SK-MEL-5 (cell line): ENCODE results near the gene PTMS. TPM values are rescaled to one million over a fixed set of nuclear protein-coding genes. Genes with fewer than 3 reads are reported as not detected.
"Not testable (repeated sequence)": the region's sequence is repeated elsewhere in the genome, so short reads cannot be mapped to it uniquely, and the experiment has no call there.

Experiments used
- DNase-seq: peaks from one replicate; pipeline ENCODE4 v3.0.0-alpha.2; 2016; ENCODE audit warnings: low read depth, low spot score
- in situ Hi-C: cut with HindIII; loops from 2 replicates; pipeline ENCODE4 v1.10.0; 2016; ENCODE audit warnings: low sequenced_read_pairs, high pct_unique_total_duplicates, low pct_unique_long_range_greater_than_20kb
- polyA plus RNA-seq, 2 experiments: library from polyadenylated mRNA; depleted of rRNA; stranded (reverse); fragments of >200 nt; gene quantifications; 2 replicates each; pipeline ENCODE4 v1.2.3, GENCODE V29; 2015
- total RNA-seq: library from RNA; depleted of rRNA; stranded (reverse); fragments of >200 nt; shearing (Covaris generic); gene quantifications from 2 replicates; pipeline ENCODE4 v1.2.3, GENCODE V29; 2014; rRNA removed

The PTMS gene, protein sequence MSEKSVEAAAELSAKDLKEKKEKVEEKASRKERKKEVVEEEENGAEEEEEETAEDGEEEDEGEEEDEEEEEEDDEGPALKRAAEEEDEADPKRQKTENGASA
- 88.9 and 92.6 TPM in 2 replicates for total RNA-seq
- polyA plus RNA-seq (2015; cell fraction: cytosol; rRNA removed) = 369 and 374 TPM in 2 replicates
- 73.2 and 146 TPM in 2 replicates for polyA plus RNA-seq (2015; cell fraction: nucleus; rRNA removed)

DNA sequence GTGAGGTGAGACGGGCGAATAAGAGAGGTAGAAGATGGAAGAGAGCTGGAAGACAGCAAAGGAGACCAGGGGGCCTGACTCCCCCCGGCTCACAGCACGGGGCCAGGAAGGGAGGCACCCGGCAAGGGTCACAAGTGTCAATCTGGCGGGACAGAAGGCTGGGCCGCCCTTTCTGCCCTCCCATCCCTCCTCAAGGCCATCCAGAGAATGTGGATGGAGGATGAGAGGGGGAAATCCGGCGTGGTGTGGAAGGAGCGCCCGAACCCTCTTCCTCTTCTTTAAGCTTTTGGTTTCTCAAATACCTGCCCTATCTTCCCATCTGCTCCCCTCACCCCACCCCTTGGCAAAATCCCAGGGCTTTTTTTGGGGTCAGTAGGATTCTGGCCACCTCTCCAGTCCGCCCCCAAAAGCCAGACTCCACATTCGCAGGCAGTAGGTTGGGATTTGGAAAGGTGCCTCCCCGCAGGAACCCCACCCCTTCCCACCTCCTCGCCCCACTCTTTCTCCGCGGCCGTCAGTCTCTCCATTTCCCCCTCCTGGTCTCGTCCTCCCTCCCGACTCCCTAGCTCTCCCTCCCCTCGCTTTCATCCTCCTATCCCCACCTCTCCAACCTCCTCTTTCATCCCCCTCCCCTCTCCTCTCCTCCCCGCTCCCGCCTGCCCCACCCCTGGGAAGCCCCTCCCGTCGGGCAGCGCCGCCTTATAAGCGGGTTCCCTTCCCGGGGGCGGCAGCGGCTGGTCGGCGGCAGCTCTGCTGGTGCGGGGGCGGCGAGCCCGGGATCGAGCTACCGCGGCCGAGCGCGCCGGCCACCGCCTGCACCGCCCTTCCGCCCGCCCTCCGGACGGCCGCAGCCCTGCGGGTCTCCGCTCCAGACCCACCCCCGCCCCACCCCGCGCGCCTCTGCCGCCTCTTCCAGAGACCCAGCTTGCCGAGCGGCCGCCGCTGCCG is at the start of gene PTMS:
PTMS (plus strand) TSS at position 730 of the 948 bp plus-strand sequence. CDS start 343 bp downstream, outside the sequence.
- DNase-seq = peak; percentile 74
- in situ Hi-C loops = no loop called here

DNA sequence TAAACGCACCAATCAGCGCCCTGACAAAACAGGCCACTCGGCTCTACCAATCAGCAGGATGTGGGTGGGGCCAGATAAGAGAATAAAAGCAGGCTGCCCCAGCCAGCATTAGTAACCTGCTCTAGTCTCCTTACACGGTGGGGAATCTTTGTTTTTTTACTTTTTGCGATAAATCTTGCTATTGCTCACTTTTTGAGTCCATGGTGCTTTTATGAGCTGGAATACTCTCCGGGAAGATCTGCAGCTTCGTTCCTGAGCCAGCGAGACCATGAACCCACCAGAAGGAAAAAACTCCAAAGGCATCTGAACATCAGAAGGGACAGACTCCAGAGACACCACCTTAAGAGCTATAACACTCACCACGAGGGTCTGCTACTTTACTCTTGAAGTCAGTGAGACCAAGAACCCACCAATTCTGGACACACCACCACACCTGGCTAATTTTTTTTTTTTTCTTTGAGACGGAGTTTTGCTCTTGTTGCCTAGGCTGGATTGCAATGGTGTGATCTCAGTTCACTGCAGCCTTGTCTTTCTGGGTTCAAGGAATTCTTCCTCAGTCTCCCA is 49.2 kb upstream of the PTMS start:
- DNase-seq = no peak
- in situ Hi-C loops = no loop called here

DNA sequence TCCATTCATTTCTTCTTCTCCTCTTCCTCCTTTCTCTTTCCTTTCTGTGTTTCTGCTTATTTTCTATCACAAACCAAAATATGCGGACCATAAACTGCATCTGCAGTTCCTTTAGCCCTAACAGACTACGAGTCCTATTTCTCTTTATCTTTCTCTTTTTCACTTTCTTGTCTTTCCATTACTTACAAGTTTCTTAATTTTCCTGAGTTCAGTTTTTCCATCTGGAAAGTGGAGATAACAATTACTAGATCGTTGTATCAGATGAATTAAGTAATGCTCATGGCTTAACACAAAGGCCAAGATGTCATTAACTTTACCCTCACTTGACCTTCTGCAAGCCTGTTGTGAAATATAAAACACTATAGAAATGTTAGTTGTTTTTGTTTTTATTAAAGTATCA is 43.3 kb upstream of the PTMS start:
- DNase-seq = no peak
- in situ Hi-C loops = no loop called here

DNA sequence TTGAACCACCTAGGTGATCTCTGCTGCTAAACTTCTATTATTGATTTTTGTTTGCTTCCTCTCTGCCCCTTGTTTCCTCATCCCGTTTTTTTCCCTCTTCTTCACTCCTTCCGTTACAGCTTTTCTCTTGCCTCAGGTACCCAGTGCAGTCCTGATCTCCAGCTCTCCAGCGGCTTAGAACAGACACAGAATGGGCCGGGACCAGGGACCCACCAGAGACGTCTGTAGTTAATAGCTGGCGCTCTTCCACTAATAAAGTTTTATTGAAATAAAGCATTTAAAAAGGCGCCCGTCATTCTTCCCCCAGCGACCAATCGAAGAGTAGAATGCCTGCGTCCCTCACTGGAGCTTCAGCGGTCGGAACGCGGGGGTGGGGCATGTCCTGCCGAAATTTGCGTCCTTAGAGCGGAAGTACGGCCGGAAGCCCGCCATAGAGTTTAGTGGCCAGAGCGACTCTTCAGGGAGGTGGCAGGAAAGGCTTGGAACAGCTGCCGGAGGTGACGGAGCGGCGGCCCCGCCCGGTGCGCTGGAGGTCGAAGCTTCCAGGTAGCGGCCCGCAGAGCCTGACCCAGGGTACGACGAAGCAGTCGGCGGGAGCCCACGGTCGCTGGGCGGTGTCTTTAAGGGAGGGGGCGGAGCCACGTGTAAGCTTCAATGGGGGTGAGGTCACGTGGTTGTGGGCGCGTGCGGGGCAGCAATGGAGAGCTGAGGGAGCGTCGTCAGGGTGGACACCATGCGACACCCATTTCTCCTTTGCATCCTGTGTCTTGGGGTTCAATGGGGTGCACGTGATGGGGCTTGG is 42.4 kb upstream of the PTMS start, which contains the start of gene COPS7A:
COPS7A (plus strand) TSS at position 440 of the 802 bp plus-strand sequence. CDS start 611 bp downstream, outside the sequence.
- DNase-seq = peak; percentile 99
- in situ Hi-C loops = no loop called here

DNA sequence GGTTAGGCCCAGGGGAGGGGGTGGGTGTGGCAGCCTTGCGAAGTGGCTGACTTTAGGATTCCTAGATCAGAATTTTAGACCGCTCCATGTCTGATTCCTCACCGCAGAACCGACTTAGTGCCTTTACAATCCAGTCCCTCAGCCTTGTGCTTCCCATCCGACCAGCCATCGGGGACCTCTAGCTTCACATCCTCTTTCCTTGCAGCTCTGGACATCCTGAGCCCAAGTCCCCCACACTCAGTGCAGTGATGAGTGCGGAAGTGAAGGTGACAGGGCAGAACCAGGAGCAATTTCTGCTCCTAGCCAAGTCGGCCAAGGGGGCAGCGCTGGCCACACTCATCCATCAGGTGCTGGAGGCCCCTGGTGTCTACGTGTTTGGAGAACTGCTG is 41.8 kb upstream of the PTMS start:
- in situ Hi-C loops = no loop called here
- peak; percentile 36 for DNase-seq

DNA sequence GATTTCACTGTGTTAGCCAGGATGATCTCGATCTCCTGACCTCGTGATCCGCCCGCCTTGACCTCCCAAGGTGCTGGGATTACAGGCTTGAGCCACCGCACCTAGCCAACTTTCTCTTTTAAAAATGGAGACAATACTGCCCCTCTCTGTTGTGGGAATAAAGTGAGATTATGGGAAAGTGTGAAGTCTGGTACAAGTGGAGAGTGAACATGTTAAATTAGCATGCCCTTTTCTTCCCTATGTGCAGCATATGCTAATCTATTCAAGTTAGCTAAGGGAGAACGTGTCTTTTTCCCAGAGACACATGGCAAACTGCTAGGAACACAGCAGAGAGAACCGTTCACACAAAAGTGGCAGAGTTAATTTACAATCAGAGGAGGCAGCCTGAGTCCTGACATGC is 40.8 kb upstream of the PTMS start:
- in situ Hi-C loops = no loop called here
- no peak for DNase-seq

DNA sequence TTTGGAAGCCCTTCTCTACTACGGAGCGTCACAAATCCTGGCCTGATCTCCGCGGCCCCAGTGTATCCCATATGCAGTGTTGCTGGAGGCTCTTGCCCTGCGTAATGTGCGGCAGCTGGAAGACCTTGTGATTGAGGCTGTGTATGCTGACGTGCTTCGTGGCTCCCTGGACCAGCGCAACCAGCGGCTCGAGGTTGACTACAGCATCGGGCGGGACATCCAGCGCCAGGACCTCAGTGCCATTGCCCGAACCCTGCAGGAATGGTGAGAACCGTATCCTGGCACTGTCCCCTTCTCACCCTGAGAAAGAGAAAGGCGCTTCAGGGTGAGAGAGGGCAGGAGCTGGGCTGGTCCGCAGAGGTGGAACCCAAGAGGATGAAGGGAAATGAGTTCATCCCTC is 37.0 kb upstream of the PTMS start:
- in situ Hi-C loops = no loop called here
- DNase-seq = no peak

DNA sequence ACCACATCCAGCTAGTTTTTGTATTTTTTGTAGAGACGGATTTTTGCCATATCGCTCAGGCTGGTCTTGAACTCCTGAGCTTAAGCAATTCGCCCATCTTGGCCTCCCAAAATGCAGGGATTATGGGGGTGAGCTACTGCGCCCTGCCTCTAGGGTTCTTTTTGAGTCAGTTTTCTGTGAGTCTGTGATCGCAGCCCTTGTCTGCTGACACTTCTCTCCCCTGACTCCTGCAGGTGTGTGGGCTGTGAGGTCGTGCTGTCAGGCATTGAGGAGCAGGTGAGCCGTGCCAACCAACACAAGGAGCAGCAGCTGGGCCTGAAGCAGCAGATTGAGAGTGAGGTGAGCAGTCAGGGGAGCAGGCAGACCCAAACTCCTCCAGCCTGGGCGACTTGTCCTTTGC is 36.0 kb upstream of the PTMS start:
- no peak for DNase-seq
- in situ Hi-C loops = no loop called here

DNA sequence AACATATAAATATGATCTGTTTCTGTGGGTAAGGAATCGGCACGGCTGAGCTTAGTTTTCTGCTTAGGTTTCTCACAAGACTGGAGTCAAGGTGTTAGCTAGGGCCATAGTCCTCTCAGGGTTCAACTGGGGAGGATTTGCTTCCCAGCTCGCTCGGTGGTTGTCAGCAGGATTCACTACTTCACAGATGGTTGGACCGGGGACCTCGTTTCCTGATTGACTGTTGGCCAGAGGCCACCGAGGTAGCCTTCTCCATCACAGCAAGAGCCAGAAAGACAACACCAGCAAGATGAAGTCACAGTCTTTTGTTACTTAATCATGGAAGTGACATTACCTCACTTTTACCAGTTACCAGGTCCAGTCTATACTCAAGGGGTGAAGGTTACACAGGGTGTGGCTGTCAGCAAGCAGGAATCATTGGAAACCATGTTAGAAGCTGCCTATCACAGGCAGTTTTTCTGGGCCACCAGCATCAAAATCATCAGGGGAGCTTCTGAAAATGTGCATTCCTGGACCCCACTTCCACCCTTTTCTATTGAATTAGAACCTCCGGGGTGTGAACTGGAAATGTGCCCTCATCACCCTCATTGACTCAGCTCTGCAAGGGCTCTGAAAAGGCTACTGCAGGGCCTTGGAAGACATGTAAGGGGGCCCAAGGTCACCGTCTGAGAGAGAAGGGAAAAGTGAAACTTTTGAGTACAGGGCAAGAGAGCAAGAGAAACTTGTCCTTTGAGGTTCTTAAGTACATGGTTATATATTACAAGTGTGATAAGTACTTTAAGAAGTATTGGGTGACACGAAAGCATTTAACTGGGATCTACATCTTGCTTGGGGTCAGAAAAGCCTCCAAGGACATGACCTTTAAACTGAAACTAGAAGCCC is 31.4 kb upstream of the PTMS start:
- no peak for DNase-seq
- in situ Hi-C loops = no loop called here

DNA sequence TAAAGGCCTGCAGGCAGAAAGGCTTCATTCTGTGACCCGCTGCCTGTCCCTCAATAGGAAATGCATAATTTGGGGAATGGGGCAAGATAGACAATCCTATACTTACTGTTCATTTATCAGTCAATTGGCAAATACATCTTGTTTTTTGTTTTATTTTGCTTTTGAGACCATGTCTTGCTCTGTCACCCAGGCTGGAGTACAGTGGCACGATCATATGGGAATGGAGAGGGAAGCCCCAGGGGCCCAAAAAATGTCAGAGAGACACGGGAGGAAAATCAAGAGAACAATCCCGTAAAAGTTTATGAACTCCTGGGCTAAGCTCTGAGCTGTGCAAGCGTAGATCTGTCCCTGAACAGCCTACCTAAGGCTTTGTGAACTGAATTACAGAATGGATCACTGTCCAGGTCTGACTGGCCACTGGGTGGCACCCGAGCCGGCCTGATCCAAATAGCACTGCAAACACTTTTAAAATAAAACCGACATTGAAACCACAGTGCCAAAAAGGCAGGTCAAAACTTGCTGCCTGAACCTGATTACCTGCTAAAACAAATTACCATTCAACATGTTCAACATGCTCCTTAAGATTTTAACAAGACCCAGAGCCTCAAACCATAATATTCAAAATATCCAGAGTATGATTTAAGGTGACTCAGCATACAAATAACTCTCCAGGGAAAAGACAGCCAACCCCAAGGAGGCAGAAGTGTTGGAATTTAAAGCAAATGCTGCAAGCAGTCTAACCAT is 30.5 kb upstream of the PTMS start:
- in situ Hi-C loops = no loop called here
- DNase-seq = peak; percentile 69

DNA sequence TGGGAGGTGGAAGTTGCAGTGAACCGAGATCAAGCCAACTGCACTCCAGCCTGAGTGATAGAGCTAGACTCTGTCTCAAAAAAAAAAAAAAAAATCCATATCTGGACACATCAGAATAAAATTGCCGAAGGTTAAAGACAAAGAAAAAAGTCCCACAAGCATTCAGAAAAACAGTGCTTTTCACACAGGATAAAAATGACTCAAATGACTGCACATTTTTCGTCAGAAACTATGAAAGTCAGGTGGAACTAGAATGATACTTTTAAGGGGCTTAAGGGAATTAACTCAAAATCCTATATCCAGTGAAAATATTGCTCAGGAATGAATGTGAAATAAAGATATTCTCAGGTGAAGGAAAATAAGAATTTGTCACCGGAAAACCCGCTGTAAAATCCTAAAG is 29.4 kb upstream of the PTMS start:
- in situ Hi-C loops = no loop called here
- DNase-seq = no peak

DNA sequence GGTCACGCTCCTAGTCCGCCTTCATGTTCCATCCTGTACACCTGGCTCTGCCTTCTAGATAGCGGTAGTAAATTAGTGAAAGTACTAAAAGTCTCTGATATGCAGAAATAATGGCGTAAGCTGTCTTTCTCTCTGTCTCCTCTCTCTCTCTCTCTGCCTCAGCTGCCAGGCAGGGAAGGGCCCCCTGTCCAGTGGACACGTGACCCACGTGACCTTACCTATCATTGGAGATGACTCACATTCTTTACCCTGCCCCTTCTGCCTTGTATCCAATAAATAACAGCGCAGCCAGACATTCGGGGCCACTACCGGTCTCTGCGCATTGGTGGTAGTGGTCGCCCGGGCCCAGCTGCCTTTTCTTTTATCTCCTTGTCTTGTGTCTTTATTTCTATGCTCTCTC is 24.1 kb upstream of the PTMS start:
- in situ Hi-C loops = not testable (repeated sequence)

DNA sequence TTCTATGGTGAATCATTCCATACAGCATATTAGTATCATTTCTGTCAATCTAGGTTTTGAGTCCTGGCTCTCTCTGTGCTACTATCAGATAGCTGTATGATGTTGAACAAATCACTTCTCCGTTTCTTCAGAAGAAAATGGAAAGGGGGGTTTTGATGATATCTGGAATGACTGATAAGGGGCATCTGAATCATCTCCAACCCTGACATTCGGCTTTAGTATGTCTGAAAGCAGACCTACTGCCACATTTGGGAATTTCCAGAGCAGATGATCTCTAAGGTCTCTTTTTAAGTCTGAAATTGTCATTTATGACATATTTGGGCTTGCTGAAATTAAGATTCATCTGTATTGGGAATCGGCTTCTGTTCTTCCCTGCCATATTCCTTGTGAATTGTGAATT is 23.3 kb upstream of the PTMS start:
- in situ Hi-C loops = no loop called here
- no peak for DNase-seq

More for the DNA sequence above, 24.1 kb upstream of the PTMS start:
- DNase-seq = not testable (repeated sequence)

DNA sequence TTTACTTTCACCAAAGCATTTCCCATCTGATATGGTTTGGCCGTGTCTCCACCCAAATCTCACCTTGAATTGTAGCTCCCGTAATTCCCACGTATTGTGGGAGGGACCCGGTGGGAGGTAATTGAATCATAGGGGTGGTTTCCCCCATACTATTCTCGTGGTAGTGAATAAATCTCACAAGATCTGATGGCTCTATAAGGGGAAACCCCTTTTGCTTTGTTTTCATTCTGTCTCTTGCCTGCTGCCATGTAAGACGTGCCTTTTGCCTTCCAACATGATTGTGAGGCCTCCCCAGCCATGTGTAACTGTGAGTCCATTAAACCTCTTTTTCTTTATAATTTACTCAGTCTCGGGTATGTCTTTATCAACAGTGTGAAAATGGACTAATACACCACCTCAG is 22.9 kb upstream of the PTMS start:
- in situ Hi-C loops, DNase-seq: not testable (repeated sequence)

DNA sequence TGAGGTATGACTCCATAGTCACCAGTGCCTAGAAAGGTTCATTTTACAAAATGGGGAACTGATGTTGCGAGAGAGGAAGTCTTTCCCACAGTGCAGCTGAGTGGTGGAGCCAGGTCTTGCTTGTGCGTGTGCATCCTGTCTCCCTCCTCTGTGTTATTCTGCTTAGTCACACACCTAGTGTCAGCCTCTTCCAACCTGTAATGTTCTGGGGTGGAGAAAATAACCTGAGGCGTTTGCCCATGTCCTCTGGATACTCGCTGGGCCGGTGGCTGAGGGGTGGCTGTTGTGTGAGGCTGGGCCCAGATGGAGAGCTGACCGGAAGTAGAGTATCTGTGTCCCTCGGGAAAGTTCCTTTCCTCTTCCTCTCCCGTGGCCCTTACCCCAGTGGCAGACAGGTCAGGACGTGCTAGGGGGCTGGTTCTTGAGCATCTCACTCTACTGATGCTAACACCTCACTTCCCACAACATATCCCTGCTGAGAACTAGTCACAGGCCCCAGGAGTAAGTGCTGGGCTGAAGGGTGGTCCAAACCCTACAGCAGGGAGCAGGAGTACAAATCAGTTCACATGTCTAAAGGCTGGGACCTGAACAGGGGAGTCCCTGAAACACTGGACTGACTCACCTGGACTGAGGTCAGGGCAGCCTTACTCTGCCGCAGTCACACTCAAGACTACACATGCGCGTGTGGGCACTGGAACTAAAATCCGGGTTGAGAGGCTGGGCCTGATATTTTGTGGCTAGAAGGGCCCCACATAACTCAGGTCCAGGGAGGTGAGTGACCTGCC is 20.2 kb upstream of the PTMS start:
- DNase-seq = no peak

DNA sequence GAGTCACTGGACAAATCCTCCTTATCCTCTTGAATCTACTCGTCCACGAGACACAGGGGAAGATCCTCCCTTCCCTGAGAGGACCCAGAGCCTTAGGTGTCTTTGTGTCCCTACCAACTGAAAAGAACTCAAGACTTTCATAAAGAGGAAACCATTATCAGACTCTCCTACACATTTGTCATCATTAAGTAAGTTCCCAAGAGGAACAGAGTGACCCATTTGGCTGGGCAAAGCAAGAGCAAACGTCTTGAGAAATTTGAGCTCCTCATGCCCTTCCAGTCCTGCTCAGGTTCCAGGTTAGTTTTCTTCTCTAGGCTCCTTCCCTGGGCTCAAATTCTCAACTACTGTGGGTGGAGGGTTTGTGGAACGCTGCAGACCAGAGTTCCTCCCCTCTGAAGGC is 18.9 kb upstream of the PTMS start:
- no peak for DNase-seq
- in situ Hi-C loops = no loop called here

More for the DNA sequence above, 20.2 kb upstream of the PTMS start:
- in situ Hi-C loops = no loop called here
